ENCODE results near the gene ATP10D.

Gene ATP10D

DNA sequence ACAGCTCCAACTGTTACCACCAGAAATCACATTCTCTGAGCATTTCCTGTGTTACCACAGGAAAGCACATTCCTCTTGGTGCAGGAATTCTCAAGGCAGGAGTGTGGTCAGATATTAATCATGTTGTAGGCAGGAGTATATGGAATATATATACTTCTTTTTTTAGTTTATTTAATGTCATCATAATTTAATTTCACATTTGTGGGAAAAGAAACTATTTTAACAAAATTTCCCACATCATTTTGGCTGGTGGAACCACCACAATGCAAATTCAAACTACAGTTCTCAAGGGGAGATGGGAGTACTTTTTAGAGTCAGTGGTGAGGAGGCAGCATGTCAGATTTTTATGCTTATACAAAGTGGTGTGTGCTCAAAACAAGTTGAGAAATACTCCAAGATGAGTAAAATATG, 139.0 kb downstream of the ATP10D start:
- ATAC-seq (ENCODE audit: low read depth): peak; percentile 48; the same call in 1 of the 3 replicates
- Histone ChIP-seq H3K4me1 (ENCODE audit: insufficient read depth, poor library complexity, severe bottlenecking) (no peaks in the 10 kb centered on the region), H3K36me3 (ENCODE audit: low read depth) (no peaks in the 10 kb centered on the region), H3K27me3 (ENCODE audit: insufficient read depth, poor library complexity, severe bottlenecking) (no peaks in the 10 kb centered on the region), H3K27ac (ENCODE audit: poor library complexity, severe bottlenecking) (no peak overlapping the region), H3K9me3 (ENCODE audit: severe bottlenecking) (no peaks in the 10 kb centered on the region), H3K4me3 (ENCODE audit: severe bottlenecking) (no peak overlapping the region)
- no peak for DNase-seq (ENCODE audit: low spot score)
- TF ChIP-seq CTCF (IDR thresholded peaks at IDR 0.05; ENCODE audit: poor library complexity, severe bottlenecking): no peak

DNA sequence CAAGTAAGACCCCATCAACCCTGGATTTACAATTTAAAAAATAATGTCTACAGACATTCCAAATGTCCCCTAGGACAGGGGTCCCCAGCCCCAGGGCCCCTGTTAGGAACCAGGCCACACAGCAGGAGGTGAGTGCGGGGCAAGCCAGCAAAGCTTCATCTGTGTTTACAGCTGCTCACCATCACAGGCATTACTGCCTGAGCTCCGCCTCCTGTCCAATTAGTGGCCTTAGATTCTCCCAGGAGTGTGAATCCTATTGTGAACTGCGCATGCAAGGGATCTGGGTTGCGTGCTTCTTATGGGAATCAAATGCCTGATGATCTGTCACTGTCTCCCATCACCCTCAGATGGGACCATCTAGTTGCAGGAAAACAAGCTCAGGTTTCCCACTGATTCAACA, 146.1 kb downstream of the ATP10D start:
- no peaks in the 10 kb centered on the region for H3K4me1 ChIP-seq (ENCODE audit: insufficient read depth, poor library complexity, severe bottlenecking)
- H3K27ac ChIP-seq (ENCODE audit: poor library complexity, severe bottlenecking): no peak overlapping the region
- ATAC-seq (ENCODE audit: low read depth): no peak
- H3K9me3 ChIP-seq (ENCODE audit: severe bottlenecking): no peaks in the 10 kb centered on the region
- H3K27me3 ChIP-seq (ENCODE audit: insufficient read depth, poor library complexity, severe bottlenecking): no peaks in the 10 kb centered on the region
- DNase-seq (ENCODE audit: low spot score): no peak
- H3K4me3 ChIP-seq (ENCODE audit: severe bottlenecking): no peak overlapping the region
- no peak for TF ChIP-seq CTCF (IDR thresholded peaks at IDR 0.05; ENCODE audit: poor library complexity, severe bottlenecking)
- no peaks in the 10 kb centered on the region for H3K36me3 ChIP-seq (ENCODE audit: low read depth)

- Histone ChIP-seq H3K4me3 (ENCODE audit: severe bottlenecking) (no peak overlapping the region), H3K4me1 (ENCODE audit: insufficient read depth, poor library complexity, severe bottlenecking) (no peaks in the 10 kb centered on the region), H3K9me3 (ENCODE audit: severe bottlenecking) (no peaks in the 10 kb centered on the region), H3K27ac (ENCODE audit: poor library complexity, severe bottlenecking) (no peak overlapping the region), H3K27me3 (ENCODE audit: insufficient read depth, poor library complexity, severe bottlenecking) (no peaks in the 10 kb centered on the region), H3K36me3 (ENCODE audit: low read depth) (no peaks in the 10 kb centered on the region)
- no peak for TF ChIP-seq CTCF (IDR thresholded peaks at IDR 0.05; ENCODE audit: poor library complexity, severe bottlenecking)
- ATAC-seq (ENCODE audit: low read depth): no peak
- DNase-seq (ENCODE audit: low spot score): no peak
Observed at GRCh38 chr4:47639531-47639930, 154.5 kb downstream of the ATP10D start.

DNA sequence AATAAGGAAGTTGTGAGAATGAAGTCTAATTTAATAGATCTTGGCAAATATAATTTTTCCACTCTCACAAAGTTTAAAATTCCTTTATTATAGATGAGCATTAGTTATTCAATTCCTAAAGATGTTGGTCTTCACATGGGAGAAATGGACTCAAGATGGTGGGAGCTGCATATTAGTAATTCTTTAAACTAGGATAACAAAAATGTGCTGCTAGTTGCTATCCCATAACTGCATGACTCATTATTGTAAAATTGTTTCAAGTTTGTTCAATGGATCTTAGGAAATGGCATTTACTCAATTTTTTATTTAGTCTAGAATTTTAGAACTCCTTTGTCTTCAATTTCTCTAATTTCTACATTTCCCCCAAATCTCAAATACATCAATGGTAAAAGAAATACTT, 155.8 kb downstream of the ATP10D start:
- no peak for DNase-seq (ENCODE audit: low spot score)
- Histone ChIP-seq H3K27ac (ENCODE audit: poor library complexity, severe bottlenecking) (no peak overlapping the region), H3K27me3 (ENCODE audit: insufficient read depth, poor library complexity, severe bottlenecking) (no peaks in the 10 kb centered on the region), H3K9me3 (ENCODE audit: severe bottlenecking) (no peaks in the 10 kb centered on the region), H3K4me3 (ENCODE audit: severe bottlenecking) (no peak overlapping the region), H3K36me3 (ENCODE audit: low read depth) (no peaks in the 10 kb centered on the region), H3K4me1 (ENCODE audit: insufficient read depth, poor library complexity, severe bottlenecking) (no peaks in the 10 kb centered on the region)
- no peak for ATAC-seq (ENCODE audit: low read depth)
- TF ChIP-seq CTCF (IDR thresholded peaks at IDR 0.05; ENCODE audit: poor library complexity, severe bottlenecking): no peak

- no peak for TF ChIP-seq CTCF (IDR thresholded peaks at IDR 0.05; ENCODE audit: poor library complexity, severe bottlenecking)
- Histone ChIP-seq H3K36me3 (ENCODE audit: low read depth) (no peaks in the 10 kb centered on the region), H3K27me3 (ENCODE audit: insufficient read depth, poor library complexity, severe bottlenecking) (no peaks in the 10 kb centered on the region), H3K27ac (ENCODE audit: poor library complexity, severe bottlenecking) (no peak overlapping the region), H3K9me3 (ENCODE audit: severe bottlenecking) (no peaks in the 10 kb centered on the region), H3K4me1 (ENCODE audit: insufficient read depth, poor library complexity, severe bottlenecking) (no peaks in the 10 kb centered on the region), H3K4me3 (ENCODE audit: severe bottlenecking) (no peak overlapping the region)
- ATAC-seq (ENCODE audit: low read depth) (no peak), DNase-seq (ENCODE audit: low spot score) (no peak)
Observed at GRCh38 chr4:47641755-47642154, 156.7 kb downstream of the ATP10D start.

Data from RWPE2 (cell line).